ENCODE results near the gene NCKAP5.

DNA sequence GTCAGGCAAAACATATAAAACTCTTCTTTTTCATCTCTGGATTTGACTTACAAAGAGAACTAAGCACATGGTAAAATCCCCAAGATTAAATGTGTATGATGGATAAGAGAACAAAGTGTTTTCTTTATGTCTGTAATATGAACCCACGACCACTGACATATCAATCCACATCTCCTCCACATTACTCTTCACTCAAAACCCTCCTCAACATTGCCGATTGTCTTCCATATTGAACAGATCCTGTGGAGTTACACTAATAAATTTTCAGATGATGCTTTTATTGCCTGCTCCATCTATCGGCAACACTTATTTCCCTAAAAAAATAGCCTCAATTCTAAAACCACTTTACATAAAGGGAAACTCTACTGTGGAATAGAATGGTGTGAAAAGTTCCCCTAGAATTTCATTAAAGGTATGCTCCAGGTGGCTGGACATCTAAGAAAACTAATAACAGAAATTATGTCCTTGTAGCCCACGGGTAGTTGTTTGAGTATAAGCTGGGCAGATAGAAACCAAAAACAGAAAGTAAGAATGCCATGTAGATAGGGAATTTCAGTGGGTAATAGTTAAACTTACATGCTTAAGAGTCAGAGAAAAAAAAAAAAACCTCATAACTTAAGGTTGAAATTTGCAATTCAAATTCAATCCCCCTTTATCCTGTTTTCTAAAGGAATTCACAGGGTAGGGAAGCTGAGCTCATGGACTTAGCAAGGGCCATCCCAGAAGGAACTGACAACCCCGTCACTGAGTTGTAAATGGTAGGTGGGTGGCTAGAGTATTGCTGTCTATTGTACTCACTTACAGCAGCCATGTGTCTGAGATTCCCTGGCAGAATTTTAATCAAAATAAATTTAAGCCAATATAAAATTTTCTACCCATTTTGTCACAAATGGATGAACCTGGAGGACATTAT lies 592.8 kb downstream of the NCKAP5 start:
- TF ChIP-seq EZH2 (IDR thresholded peaks at IDR 0.05; ENCODE audit: insufficient read depth, poor library complexity, severe bottlenecking) = no peak
- no peak for TF ChIP-seq EZH2phosphoT487 (IDR thresholded peaks at IDR 0.05; ENCODE audit: insufficient read depth, low read depth)

Data from GM23248 (cell line).